HG03196 (cell line): Measurements from ENCODE around the gene C6orf47.
A peak's percentile ranks its signal among the peaks of the same experiment; 100 is the strongest.

Source experiments
- ATAC-seq: cut with Tn5 transposase; IDR thresholded peaks from one replicate; pipeline ENCODE4 v1.9.1; 2021; ENCODE audit not compliant: unreplicated experiment

Gene C6orf47

GRCh38 chr6:31687860-31688693 lies 27.5 kb upstream of the C6orf47 start:
- no peak for ATAC-seq

- no peak for ATAC-seq
These were observed 26.7 kb upstream of the C6orf47 start for GRCh38 chr6:31687321-31687720.

- ATAC-seq = no peak
These were observed 25.9 kb upstream of the C6orf47 start for GRCh38 chr6:31686483-31686882.

- no peak for ATAC-seq
These were observed 23.0 kb upstream of the C6orf47 start for GRCh38 chr6:31683591-31683990.

- ATAC-seq = no peak
These were observed 20.6 kb upstream of the C6orf47 start for GRCh38 chr6:31681135-31681671.

- ATAC-seq = no peak
These were observed 19.9 kb upstream of the C6orf47 start, which contains the start of gene LY6G5C for GRCh38 chr6:31680226-31681134. LY6G5C (minus strand) TSS chr6:31681067; CDS start chr6:31680373, 694 bp downstream.

- no peak for ATAC-seq
These were observed 17.4 kb upstream of the C6orf47 start for GRCh38 chr6:31677955-31678354.

GRCh38 chr6:31676904-31677303 lies 16.3 kb upstream of the C6orf47 start:
- ATAC-seq = no peak

GRCh38 chr6:31676322-31676903 lies 15.8 kb upstream of the C6orf47 start:
- ATAC-seq = no peak

GRCh38 chr6:31669676-31670075 lies 9.1 kb upstream of the C6orf47 start, which contains the start of gene LY6G5B:
LY6G5B (plus strand) TSS chr6:31669976; CDS start chr6:31670951, 975 bp downstream.
- ATAC-seq = no peak

- ATAC-seq = no peak
These were observed 5.9 kb upstream of the C6orf47 start for GRCh38 chr6:31666337-31666965.

GRCh38 chr6:31665501-31666336 lies 5.1 kb upstream of the C6orf47 start, which contains the start of gene CSNK2B:
CSNK2B (plus strand) TSS chr6:31666080; CDS start chr6:31666832, 752 bp downstream.
- peak; percentile 78 for ATAC-seq

GRCh38 chr6:31664790-31665500 lies 4.4 kb upstream of the C6orf47 start, which contains the start of gene GPANK1:
GPANK1 (minus strand) TSS chr6:31664997; CDS start chr6:31664478, 519 bp downstream.
- peak; percentile 33 for ATAC-seq

- ATAC-seq = no peak
These were observed 3.6 kb upstream of the C6orf47 start for GRCh38 chr6:31663961-31664789.

GRCh38 chr6:31663126-31663960 lies 2.8 kb upstream of the C6orf47 start:
- no peak for ATAC-seq

- ATAC-seq = no peak
These were observed 1.6 kb upstream of the C6orf47 start for GRCh38 chr6:31662124-31662723.
